Esophagus muscularis mucosa (tissue), 4 donors: Measurements from ENCODE around the gene GPC4. TPM values are rescaled to one million over a fixed set of nuclear protein-coding genes. Genes with fewer than 3 reads are reported as not detected.
"Not testable (repeated sequence)": the region's sequence is repeated elsewhere in the genome, so short reads cannot be mapped to it uniquely, and the experiment has no call there.

ENCODE experiments used
- DNase-seq: peaks from one replicate; pipeline ENCODE4 v3.0.0-alpha.2; 2017; ENCODE audit errors: extremely low spot score
- H3K27ac ChIP-seq, 4 donors: fragments of 200-600 bp; sonication (generic); replicated peaks in 1 of 4; 1 replicate in 3 of 4; 2 replicates in 1 of 4; pipeline ENCODE4 v1.5.1; 2016 to 2019; ENCODE audit warnings: mild to moderate bottlenecking in 1 of 4
- H3K27me3 ChIP-seq, 4 donors: fragments of 200-600 bp; sonication (generic); one replicate each; pipeline versions ENCODE4 v1.5.1 to v1.6.0; 2016 to 2019
- H3K36me3 ChIP-seq, 4 donors: fragments of 200-600 bp; sonication (generic); one replicate each; pipeline ENCODE4 v1.5.1; 2016 to 2019
- H3K4me1 ChIP-seq, 4 donors: fragments of 200-600 bp; sonication (generic); one replicate each; pipeline ENCODE4 v1.5.1; 2016 to 2019
- H3K4me3 ChIP-seq, 4 donors: fragments of 200-600 bp; sonication (generic); 1 replicate in 2 of 4; 2 replicates in 2 of 4; pipeline ENCODE4 v1.5.1; 2016 to 2019; ENCODE audit warnings: mild to moderate bottlenecking in 4 of 4, moderate library complexity in 1 of 4
- H3K9me3 ChIP-seq, 4 donors: fragments of 200-600 bp; sonication (generic); 1 replicate in 3 of 4; 2 replicates in 1 of 4; pipeline ENCODE4 v1.5.1; 2016 to 2019
- CTCF ChIP-seq, 3 experiments: fragments of 200-600 bp in 2 of 3; fragments of 450-650 bp in 1 of 3; sonication (generic) in 2 of 3; IDR thresholded peaks; one replicate each; pipeline ENCODE4 v1.5.1; 2017 to 2019; ENCODE audit warnings: antibody characterized with exemption in 3 of 3, mild to moderate bottlenecking in 2 of 3, moderate library complexity in 1 of 3
- EP300 ChIP-seq: sonication (generic); formaldehyde crosslinking; IDR thresholded peaks from one replicate; pipeline ENCODE4 v1.6.1; 2017; ENCODE audit warnings: antibody characterized with exemption
- POLR2A ChIP-seq: fragments of 450-650 bp; IDR thresholded peaks from one replicate; pipeline ENCODE4 v1.6.1; 2017; ENCODE audit warnings: antibody characterized with exemption, moderate library complexity, mild to moderate bottlenecking, low read depth
- POLR2AphosphoS5 ChIP-seq, 2 donors: sonication (generic); formaldehyde crosslinking; IDR thresholded peaks; one replicate each; pipeline ENCODE4 v1.6.1; 2017; ENCODE audit warnings: antibody characterized with exemption in 2 of 2
- WGBS: methylation state at CpG from one replicate; pipeline ENCODE4 v1.1.5; 2018; 5-methylcytosine and 5-hydroxymethylcytosine counted together
- intact Hi-C: fragments of 100-400 bp; cut with DNase I; formaldehyde crosslinking; loops from one replicate; pipeline ENCODE4 v1.15.1; 2023
- total RNA-seq, 4 donors: library from RNA; depleted of rRNA; stranded (reverse); fragments of >200 nt; gene quantifications; one replicate each; pipeline versions ENCODE4 v1.1.0 to v1.2.1, GENCODE V29; 2016

GPC4 gene
- total RNA-seq, 4 donors from 2014 or later: 54.3 to 91.2 (median 80.3) TPM

GRCh38 chrX:133294126-133294525 is 121.2 kb downstream of the GPC4 start:
- WGBS: 29% methylated on average over 1 of the region's 1 CpG

GRCh38 chrX:133290076-133290475 is 125.2 kb downstream of the GPC4 start:
- TF ChIP-seq CTCF (IDR thresholded peaks at IDR 0.05) (no peak), EP300 (no peak), POLR2A (no peak), POLR2AphosphoS5 (IDR thresholded peaks at IDR 0.05) (no peak)
- Histone ChIP-seq H3K4me3 (no peak overlapping the region), H3K27me3 (peaks cover 0 to 6% (median 0%) of the 10 kb centered on the region in 4 donors), H3K27ac (no peak overlapping the region), H3K4me1 (no peaks in the 10 kb centered on the region), H3K9me3 (peaks cover 0 to 5% (median 0%) of the 10 kb centered on the region in 4 donors), H3K36me3 (no peaks in the 10 kb centered on the region)
- intact Hi-C loops: no loop called here
- no peak for DNase-seq
- WGBS: 80% methylated on average over 4 of the region's 4 CpGs

More at GRCh38 chrX:133294126-133294525, 121.2 kb downstream of the GPC4 start:
- Histone ChIP-seq H3K4me3 (no peak overlapping the region), H3K27ac (no peak overlapping the region), H3K9me3 (peaks cover 0 to 5% (median 0%) of the 10 kb centered on the region in 4 donors), H3K36me3 (no peaks in the 10 kb centered on the region), H3K27me3 (peaks cover 0 to 11% (median 0%) of the 10 kb centered on the region in 4 donors), H3K4me1 (peaks cover 0 to 3% (median 0%) of the 10 kb centered on the region in 4 donors)
- intact Hi-C loops: no loop called here
- DNase-seq: no peak
- TF ChIP-seq POLR2AphosphoS5 (IDR thresholded peaks at IDR 0.05) (no peak), POLR2A (no peak), EP300 (no peak), CTCF (IDR thresholded peaks at IDR 0.05) (no peak)

- Histone ChIP-seq H3K4me1 (no peaks in the 10 kb centered on the region), H3K27me3 (no peaks in the 10 kb centered on the region), H3K9me3 (peaks cover 0 to 5% (median 0%) of the 10 kb centered on the region in 4 donors), H3K27ac (no peak overlapping the region), H3K4me3 (no peak overlapping the region), H3K36me3 (no peaks in the 10 kb centered on the region)
- WGBS: 50% methylated on average over 1 of the region's 1 CpG
- no peak for DNase-seq
- intact Hi-C loops: no loop called here
- TF ChIP-seq POLR2A: no peak
- no peak for TF ChIP-seq EP300
- TF ChIP-seq POLR2AphosphoS5 (IDR thresholded peaks at IDR 0.05): no peak
- TF ChIP-seq CTCF (IDR thresholded peaks at IDR 0.05): no peak
Measured at GRCh38 chrX:133287860-133288259, 127.4 kb downstream of the GPC4 start.

GRCh38 chrX:133285341-133285740 is 129.9 kb downstream of the GPC4 start:
- 89% methylated on average over 6 of the region's 6 CpGs for WGBS
- Histone ChIP-seq H3K27ac (no peak overlapping the region), H3K4me1 (no peaks in the 10 kb centered on the region), H3K4me3 (no peak overlapping the region), H3K9me3 (peaks cover 0 to 9% (median 0%) of the 10 kb centered on the region in 4 donors), H3K36me3 (no peaks in the 10 kb centered on the region), H3K27me3 (no peaks in the 10 kb centered on the region)
- intact Hi-C loops: no loop called here
- no peak for DNase-seq
- TF ChIP-seq EP300: no peak
- TF ChIP-seq POLR2A: no peak
- TF ChIP-seq POLR2AphosphoS5 (IDR thresholded peaks at IDR 0.05): no peak
- no peak for TF ChIP-seq CTCF (IDR thresholded peaks at IDR 0.05)

GRCh38 chrX:133279112-133279730 is 136.1 kb downstream of the GPC4 start:
- no CpG with 5 or more reads among the region's 9 CpGs for WGBS
- intact Hi-C loops, H3K4me1 ChIP-seq: not testable (repeated sequence)

More at GRCh38 chrX:133279112-133279730, 136.1 kb downstream of the GPC4 start:
- not testable (repeated sequence) for H3K9me3 ChIP-seq, H3K27me3 ChIP-seq, H3K27ac ChIP-seq, DNase-seq, H3K4me3 ChIP-seq, H3K36me3 ChIP-seq
